Fibroblast of the conjunctiva (primary cell): ENCODE data around the gene CDH12.
"Not testable (repeated sequence)": the region's sequence is repeated elsewhere in the genome, so short reads cannot be mapped to it uniquely, and the experiment has no call there.

Experiments used
- DNase-seq: peaks from one replicate; pipeline ENCODE4 v3.0.0-alpha.2; 2010; ENCODE audit warnings: low read depth

CDH12 gene

DNA sequence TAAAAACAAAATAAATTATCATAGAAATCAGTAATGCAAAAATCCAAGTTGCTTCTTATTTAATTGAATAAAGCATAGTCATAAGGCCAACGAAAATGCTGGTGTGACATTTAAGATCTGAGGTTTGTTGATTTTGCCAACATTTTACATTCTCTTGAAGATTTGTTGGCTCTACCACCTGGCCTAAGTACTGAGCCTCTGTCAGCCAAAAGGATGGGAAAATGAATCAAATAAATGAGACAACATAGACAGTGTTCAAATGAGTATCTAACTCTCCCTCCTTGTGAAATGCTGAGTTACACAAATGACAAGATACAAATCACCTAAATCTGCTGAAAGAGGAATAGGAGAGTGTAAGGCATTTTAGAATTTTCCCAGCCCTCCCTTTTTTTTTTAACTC, 575.0 kb downstream of the CDH12 start:
- DNase-seq, result no peak

DNA sequence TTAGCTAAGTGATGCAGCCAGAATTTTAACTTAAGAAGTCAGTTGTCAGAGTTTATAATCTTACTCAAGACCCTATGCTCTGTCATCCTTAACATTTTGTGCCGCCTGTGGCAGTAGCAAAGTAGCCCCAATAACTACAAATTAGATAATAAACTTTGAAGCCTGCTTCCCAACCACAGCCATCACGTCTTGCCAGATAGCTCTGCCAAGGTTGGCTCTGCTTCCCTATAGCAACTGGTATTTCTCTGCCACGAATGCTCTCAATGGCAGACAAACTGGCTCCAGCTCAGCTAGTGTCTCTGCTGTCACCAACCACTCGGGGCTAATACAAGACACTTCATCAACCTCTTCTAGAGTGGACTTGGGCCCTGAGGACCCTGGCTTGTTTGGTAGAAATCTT, 576.1 kb downstream of the CDH12 start:
- no peak for DNase-seq

DNA sequence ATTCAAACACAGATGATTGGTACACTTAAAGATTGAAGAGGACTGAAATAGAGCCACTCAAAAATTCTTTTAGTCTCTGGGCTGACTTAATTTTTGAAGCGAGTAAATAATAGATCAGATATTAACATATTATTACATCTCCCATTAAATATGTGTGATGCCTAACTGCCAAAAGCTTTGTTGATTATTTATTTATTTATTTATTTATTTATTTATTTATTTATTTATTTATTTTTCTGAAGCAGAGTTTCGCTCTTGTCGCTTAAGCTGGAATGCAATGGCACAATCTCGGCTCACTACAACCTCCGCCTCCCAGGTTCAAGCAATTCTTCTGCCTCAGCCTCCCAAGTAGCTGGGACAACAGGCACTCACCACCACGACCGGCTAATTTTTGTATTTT, 587.3 kb downstream of the CDH12 start:
- not testable (repeated sequence) for DNase-seq

- no peak for DNase-seq
Measured at GRCh38 chr5:22258139-22258538, 595.0 kb downstream of the CDH12 start.

- no peak for DNase-seq
Measured at GRCh38 chr5:22250528-22250927, 602.6 kb downstream of the CDH12 start.

DNA sequence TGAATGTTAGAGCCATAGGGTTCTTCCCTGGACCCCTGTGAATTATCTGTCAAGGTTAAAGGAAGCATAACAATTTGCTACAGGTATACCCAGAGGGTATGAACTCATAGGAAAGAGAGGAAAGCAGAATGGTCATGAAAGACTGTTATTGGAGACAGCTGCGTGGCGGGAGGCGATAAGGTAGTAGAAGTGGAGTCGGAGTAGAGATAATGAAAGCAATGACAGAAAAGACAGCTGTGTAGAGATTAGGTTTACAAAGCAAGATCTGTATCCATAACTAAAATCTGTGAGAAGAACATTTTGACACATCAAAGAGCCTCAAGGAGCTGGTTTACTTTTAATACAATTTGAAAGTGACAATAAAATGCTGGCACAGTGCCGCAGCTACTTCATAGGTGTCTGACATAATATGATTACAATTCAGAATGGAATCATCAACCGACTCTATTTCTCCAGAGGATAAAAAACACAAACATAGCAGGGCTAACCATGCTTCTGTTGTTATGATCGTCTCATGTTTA, 603.9 kb downstream of the CDH12 start:
- DNase-seq, result no peak

DNA sequence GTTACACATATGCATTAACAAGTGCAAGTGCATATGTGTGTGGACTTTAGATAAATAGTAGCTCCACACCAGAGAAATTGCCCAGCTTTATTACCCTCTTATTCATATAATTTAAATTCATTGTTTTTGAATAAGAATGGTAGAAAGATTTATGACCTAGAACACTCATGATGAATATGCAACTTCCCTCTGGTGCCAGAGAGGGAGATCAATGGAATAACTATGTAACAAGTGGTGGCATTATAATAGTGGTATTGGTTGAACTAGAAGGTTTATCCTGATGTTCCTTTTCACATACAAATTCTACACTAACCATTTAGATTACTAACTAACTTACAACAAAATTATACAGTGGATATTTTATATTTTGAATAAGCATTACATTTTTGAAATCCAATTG, 607.4 kb downstream of the CDH12 start:
- DNase-seq, result no peak

- DNase-seq, result no peak
Measured at GRCh38 chr5:22242532-22242931, 610.6 kb downstream of the CDH12 start.

DNA sequence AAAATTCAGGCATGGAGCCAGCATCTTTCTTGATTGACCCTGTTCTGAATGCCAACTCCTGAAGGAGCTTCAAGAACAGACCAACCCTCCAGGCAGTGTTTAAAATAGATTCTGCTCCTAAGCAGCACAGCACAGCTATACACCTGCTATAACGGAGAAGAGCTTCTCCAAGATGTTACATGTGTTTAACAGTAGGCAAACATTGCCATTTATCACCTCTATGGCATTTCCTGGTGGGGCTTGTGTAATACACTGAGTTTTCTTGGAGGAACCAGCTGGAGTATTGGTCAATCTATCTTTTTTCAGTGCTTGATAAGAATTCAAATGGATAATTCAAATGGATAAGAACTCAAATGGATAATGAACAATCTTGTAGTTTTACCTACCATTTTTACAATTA, 615.1 kb downstream of the CDH12 start:
- DNase-seq, result no peak

- no peak for DNase-seq
Measured at GRCh38 chr5:22226423-22226822, 626.7 kb downstream of the CDH12 start.

DNA sequence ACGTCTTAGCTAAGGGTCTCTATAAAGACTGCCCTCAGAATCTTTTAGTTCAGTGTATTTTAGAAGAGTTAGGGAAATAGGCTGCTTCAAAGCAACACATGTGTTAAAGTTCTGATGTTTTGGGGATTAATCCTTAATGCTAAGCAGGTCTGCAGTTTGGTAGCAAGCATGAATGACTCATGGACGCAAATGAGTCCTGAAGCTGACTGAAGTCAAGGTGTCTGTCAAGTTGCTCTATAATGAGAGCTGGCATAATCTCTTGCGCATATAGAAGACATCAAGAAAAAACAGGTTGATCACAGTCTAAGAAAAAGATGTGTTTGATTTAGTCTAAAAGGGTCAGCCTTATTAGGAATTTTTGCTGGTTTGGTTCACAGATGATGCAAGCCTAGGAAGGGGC, 630.1 kb downstream of the CDH12 start:
- no peak for DNase-seq

DNA sequence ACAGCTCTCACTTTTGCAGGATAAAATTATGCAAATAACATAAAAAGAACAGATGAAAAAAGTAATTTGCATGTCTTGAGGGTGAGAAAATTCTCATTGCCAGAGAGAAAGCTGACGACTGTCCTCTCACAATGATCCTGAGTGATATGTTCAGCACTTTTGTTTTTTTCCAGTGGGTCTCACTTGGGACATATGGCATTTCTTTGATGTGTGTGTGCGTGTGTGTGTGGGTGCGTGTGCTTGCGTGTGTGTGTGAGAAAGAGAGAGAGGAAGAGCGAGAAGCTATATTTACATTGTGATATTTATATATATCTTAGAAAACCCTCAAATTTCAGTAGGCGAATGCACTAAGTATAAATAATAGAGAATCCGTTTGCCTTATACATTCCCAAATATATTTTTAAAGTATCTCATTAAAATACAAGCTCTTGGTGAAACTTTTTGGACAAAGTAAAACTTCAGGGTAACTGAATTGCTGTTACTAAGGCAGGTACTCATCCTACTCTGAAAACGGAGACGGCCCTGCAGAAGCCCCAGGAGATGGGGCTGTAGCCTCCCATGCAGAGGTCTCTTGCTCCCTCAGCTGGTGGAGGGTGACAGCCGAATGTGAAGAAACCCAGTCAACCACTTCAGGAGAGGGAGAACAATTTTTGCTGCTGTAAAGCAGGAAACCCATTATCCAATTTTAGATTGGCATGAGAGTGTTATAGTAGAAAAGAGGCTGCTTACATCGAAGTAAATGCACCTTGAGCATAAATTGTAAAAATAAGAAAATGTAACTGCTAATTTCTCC, 639.2 kb downstream of the CDH12 start:
- not testable (repeated sequence) for DNase-seq

DNA sequence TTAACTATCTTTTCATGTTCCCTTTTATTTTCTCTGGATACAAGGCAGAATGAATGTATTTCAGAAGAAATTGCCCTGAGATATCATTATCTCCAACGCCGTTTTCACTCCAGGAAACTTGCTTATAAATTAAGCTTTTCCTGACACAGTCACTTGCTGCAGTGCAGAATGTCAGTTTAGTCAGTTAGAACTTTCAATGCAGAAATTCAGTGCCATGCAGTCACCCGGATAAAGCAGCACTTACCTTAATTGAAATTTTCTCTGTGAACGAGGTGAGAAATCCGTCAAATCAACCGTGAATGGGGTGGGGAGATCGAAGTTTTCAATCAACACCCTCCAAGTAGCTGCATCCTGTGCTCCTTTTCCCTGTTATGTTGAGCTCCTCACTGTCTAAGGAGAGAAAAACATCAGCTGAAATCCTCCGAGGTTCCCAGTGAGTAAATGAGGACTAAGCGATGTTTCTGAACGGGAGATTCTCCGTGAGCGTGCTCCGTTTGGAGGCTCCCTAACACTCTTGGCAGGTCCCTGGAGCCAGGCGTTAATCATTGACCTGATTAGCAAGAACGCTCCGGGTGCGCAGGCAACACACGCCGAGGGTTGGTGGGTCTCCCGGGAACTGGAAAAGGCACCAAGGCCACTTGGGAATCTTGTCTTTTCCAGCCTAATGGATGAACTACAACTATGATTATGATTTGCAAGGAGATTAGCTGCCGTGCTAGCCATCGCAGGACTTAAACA, 640.7 kb downstream of the CDH12 start:
- not testable (repeated sequence) for DNase-seq

DNA sequence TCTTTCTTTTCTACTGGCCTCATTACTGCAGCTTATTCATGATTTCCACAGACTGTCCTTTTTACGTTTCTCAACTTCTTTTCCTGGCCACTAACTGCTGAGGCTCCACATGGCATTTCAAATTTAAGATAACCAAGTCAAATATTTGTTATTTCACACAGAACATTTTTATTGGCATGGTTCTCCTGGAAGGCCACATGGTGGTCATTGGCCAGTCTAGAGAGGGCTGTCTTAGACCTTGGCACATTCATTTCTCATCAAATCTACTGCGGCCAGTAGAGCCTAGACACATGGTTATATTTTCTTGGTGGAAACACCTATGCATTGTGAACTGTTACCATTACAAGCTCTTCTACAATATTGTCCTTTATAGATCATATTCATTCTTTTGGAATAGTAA, 644.7 kb downstream of the CDH12 start:
- DNase-seq, result not testable (repeated sequence)

DNA sequence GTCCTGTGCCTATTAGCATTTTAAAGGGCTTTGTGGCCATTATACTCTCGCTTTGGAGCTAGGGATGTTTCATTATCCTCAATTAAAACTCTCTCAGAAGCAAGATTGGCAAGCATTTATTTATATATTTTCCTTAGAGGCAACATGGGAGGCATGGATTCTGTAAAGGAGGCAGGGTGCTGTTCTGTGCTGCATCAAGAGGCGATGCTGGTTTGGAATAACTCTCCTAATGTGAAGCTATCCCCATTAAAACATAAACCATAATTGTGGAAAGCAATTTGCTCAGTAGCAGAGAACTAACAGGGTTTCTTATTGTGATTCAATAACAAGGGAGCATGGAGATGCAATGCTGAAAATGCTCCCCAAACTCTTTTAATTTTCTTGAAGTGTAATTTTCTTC, 664.5 kb downstream of the CDH12 start:
- not testable (repeated sequence) for DNase-seq

DNA sequence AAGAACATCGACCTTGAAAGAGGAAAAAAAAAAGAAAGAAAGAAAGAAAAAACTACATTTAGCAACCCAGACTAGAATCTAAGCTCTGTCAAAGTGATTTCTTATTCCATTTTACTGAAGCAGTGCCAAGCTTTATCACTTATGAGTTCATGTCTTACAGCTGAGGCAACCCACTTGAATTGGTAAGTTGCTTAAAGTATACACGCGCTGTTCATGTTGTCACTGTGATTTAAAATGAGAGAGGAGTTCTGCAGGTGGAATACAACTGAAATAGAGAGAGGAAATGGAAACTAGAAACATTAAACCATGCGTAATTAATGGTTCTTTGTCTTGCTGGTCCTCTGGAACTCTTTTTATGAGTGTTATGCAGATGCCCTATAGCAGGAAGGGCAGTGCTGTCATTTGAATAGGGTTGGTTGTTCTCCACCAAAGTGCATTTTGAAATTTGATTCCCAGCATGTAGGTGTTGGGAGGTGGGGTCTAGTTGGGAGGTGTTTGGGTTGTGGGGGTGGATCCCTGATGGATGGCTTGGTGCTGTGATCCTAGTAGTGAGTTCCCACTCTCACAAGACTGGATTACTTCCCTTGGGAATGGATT, 665.4 kb downstream of the CDH12 start:
- DNase-seq, result not testable (repeated sequence)

GRCh38 chr5:22169226-22169625, 683.9 kb downstream of the CDH12 start:
- not testable (repeated sequence) for DNase-seq

GRCh38 chr5:22168704-22169103, 684.4 kb downstream of the CDH12 start:
- DNase-seq, result not testable (repeated sequence)

GRCh38 chr5:22165931-22166330, 687.2 kb downstream of the CDH12 start:
- not testable (repeated sequence) for DNase-seq

DNA sequence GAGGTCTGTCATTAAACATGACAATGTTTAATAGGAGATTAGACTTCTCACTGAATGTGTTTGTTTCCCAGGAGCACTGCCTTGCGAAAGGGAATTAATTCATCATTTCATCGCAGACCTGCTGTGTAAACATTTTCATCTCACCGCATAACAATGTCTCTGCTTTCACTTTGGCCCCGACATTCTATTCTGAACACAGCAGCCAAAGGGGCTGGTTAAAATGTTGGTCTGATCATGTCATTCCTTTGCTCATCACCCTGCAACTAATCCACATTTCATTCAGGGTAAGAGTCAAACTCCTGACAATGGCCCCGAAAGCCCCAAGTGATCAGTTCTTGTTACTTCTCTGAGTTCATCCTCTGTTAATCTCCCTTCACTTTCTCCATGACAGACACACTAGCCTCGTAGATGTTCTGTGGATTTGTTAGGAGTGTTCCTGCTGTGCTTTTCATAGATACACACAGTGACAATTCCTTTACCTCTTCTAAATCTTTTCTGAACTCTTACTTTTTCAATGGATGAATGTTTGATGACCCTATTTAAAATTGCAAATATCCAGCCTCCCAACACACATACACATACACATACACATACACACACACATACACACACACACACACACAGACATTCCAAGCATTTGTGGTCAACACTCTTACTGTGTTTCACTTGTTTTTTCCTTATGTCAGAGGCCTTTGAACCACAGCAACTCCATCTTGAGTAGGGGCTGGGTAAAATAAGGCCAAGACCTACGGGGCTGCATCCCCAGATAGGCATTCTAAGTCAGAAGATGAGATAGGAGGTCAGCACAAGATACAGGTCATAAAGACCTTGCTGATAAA, 688.0 kb downstream of the CDH12 start:
- DNase-seq, result not testable (repeated sequence)

- DNase-seq, result not testable (repeated sequence)
Measured at GRCh38 chr5:22156953-22157352, 696.2 kb downstream of the CDH12 start.

GRCh38 chr5:22154779-22155178, 698.4 kb downstream of the CDH12 start:
- DNase-seq, result not testable (repeated sequence)
